ENCODE results near the gene ATP6V1G3.

GRCh38 chr1:198493329-198493728 is 47.2 kb downstream of the ATP6V1G3 start:
- TF ChIP-seq CTCF (conservative IDR thresholded peaks at IDR 0.05; ENCODE audit: low read length): no peak
- TF ChIP-seq EZH2phosphoT487 (IDR thresholded peaks at IDR 0.05; ENCODE audit: borderline replicate concordance, low read depth, low read length): no peak
